GM21515 (cell line): Measurements from ENCODE around the gene PTPRT.

Experiments used
- ATAC-seq: cut with Tn5 transposase; IDR thresholded peaks from one replicate; pipeline ENCODE4 v1.9.1; 2021; ENCODE audit not compliant: unreplicated experiment

PTPRT gene

GRCh38 chr20:42429761-42430458, 759.8 kb downstream of the PTPRT start:
- no peak for ATAC-seq

GRCh38 chr20:42419814-42420532, 769.7 kb downstream of the PTPRT start:
- no peak for ATAC-seq

- ATAC-seq, result no peak
These were observed 782.9 kb downstream of the PTPRT start for GRCh38 chr20:42406826-42407225.

DNA sequence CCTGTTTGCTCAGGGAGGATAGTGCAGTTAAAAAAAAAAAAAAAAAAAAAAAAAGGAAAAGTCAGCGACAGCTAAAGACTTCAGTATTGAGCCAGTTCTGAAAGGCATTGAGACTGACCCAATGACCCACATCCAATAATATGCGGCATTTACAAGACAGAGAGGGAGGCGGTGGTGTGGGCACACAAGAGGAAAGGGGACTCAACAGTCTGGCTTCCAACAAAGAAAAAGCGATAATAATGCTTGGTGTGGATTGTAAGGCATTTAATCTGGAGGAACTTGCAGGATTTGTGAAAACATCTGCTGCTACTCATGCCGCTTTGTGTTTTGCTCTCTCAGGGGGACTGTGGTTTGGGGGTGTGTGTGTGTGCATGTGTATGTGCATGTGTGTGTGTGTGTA, 787.3 kb downstream of the PTPRT start:
- ATAC-seq, result no peak

- ATAC-seq, result no peak
These were observed 788.1 kb downstream of the PTPRT start for GRCh38 chr20:42401613-42402012.

GRCh38 chr20:42399802-42400201, 789.9 kb downstream of the PTPRT start:
- ATAC-seq, result no peak

DNA sequence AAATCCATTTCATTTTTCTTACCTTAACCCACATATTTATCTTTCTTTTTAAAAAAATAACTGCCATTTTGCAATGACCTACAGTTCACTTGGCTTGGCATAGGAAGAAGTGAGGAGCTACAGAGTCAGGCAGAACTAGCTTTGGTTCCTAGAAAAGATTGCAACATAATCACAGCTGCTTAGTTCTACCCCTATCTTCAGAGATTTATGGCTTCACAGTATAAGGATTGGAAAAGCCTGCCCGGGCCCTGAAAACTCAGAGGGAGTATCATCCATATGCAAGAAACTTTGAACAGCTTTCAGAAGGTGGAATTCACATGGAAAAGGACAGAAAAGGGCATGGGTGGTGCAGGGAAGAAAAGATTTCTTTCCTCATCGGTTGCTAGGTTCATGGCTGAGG, 797.3 kb downstream of the PTPRT start:
- no peak for ATAC-seq

DNA sequence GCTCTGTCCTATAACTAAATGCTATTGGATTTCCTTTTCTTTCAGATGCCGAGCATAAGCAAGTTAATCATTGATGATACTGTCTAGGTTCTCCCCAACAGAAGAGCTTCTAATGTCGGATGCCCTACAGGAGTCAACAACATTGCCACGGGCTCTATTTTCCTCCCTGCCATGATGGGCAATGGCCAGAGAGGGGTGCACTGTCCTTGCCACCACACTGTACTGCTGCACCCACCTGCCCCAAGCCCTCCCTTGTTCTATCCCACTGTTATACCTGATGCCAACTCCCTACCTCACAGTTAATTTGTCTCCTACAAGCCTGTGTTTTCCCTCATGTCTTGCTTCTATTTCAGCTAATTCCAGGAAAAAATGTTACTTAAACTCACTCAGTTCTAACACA, 797.9 kb downstream of the PTPRT start:
- ATAC-seq, result no peak

DNA sequence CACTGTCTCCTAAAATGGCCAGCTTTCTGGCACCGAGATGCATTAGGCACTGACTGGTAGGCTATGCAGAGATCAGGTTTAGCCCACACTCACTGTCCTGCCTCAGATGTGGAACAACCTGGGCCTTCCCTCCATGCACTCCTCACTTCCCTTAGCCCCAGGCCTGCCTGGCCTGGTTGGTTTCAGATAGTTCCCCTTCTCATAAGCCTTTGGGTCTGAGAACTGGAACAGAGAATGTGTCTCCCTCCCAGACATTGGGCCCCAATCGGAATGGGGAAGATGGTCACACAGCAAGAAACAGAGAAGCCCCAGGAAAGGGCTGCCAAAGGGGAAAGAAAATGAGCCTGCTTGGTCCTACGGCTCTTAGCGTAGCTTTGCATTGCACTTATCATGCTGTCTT, 809.4 kb downstream of the PTPRT start:
- no peak for ATAC-seq

DNA sequence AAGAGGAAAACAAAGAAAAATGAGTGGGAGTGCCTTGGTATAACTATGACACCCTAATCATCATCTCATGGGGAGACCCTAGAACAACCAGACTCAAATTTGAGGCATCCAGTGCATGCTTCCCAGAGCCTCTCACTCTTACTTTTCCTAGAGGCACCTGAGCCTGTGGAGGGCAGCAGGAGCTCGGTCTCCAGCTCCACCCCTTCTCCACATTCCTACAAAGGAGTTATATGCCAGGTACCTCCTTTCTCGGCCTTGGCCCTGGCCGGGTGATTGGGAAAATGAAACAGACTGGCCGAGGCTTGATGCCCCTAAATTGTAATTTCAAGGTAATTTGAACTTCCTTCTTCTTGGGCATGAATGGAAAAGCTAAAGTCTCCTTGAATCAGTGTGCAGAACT, 810.3 kb downstream of the PTPRT start:
- ATAC-seq, result no peak

DNA sequence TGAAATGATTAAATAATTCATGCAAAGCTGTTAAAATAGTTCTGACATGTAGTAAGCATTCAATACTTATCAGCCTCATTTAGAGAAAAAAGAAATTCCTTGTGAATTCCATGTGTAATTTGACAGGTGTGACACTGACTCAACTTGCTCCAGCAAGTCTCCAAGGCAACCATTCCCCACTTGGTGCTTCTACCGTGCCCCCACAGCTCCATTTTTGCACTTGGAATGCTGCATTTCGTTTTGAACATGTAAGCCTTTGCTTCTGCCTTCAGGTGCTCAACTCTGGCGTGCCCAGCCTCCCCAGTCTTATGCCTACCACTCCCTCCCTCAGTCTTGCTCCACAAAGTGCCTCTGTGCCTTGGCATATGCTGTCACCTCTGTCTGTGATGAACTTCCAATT, 810.9 kb downstream of the PTPRT start:
- no peak for ATAC-seq

DNA sequence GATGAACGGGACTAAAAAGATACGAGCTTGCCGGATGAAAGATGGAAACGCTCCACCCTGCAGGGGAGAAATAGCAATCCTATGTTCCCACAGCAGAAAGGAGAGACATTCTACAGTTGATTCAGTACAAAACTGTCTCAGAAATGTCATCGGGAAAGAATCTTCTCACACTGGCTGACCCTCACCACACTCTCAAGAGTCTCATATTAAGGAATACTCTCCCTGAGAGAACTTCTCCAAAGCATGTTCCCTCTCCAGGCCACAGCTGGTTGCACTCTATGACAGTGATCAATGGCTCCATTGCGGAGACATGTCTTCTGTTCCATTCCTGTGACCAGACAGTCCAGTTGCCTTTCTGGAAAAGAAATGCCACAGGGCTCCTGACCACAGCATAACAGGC, 813.6 kb downstream of the PTPRT start:
- ATAC-seq, result no peak

- no peak for ATAC-seq
These were observed 816.7 kb downstream of the PTPRT start for GRCh38 chr20:42373049-42373448.

DNA sequence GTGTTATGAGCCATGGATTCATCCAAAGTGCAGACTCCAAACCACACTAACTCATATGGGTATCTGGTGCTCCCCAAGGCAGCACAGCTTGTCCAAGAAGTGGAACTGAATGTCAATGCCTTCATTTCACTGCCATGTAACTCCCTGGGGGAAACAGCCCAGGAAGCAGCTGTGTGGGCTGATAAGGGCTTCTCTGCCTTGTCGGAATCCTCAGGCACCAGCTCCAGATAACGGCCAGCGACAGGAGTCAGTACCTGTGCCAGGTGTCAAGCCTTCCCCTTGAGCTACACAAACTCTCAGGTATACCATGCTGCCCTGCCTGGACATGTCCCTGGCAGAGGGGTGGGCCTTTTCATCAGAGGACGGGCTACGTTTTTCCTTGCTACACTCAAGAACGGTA, 819.6 kb downstream of the PTPRT start:
- ATAC-seq, result no peak

DNA sequence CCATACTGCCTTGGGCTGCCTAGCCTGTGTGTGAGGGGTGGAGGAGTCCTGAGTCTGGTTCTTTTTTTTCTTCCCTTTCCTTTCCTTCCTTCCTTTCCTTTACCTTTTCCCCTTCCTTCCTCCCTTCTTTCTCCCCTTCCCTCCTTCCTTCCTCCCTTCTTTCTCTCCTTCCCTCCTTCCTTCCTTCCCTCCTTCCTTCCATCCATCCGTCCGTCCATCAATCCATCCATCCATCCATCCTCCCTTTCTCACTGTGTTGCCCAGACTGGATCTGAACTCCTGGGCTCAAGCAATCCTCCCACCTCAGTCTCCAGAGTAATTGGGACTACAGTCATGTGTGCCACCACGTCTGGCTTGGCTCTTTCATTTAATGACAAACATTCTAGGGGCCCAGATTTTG, 820.8 kb downstream of the PTPRT start:
- ATAC-seq, result no peak

DNA sequence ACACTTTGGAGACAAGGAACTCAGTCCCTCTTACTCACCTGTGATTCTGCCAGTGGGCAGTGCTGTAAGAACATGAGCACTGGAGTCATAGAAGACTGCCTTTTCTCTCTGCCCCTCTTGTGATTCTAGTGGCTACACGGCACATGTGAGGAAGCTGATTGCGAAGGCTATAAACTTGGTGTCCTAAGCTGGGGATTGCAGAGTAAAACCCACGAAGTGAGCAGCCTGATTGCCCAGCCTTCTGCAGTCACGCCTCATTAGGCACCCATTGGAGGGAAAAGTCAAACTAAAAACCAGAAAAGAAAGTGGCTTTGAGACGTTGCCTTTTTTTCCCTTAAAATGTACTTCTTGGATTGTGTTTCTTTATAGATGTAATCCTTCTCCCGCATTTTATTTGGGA, 823.1 kb downstream of the PTPRT start:
- ATAC-seq, result no peak

- ATAC-seq, result no peak
These were observed 825.3 kb downstream of the PTPRT start for GRCh38 chr20:42364446-42364845.

DNA sequence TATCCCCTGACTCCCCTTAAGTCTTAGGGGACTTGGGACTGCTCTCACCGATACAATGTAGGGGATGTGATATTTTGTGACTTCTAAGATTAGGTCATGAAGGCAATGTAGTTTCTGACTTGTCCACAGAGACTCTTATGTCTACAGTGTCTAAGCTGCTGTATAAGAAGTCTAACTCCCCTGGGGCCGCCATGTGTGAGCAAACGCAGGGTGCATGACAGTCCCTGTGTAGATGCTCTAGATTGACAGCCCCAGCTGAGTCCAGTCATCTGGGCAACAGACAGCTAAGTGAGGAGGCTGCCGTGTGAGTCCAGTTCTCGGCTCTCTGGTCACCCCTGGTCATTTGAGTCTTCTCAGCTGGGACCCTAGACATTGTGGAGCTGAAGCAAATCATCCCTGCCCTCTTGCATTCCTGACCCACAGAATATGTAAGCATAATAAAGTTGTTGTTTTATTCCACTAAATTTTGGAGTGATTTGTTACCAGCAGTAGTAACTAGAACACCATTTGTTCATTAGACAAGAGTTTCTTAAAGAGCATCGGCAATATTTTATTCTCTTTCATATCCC, 828.2 kb downstream of the PTPRT start:
- no peak for ATAC-seq

DNA sequence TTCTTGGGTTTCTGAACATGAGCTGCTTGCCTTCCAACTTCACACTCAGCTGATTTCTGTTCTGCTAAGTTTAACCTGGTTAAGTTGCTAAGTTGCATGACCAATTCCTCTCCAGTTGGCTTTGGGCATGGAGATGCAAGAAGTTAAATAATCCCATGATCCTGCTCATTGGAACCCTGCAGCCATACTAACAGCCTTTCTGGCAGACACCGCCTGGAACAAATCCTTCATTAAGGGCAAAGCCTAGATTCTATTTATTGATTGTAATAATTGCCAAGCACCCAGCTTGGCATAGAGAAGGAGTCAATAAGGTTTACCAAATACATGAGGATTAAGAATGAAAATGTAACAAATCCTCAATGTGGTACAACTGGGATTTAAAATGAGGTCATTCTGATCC, 829.1 kb downstream of the PTPRT start:
- no peak for ATAC-seq

DNA sequence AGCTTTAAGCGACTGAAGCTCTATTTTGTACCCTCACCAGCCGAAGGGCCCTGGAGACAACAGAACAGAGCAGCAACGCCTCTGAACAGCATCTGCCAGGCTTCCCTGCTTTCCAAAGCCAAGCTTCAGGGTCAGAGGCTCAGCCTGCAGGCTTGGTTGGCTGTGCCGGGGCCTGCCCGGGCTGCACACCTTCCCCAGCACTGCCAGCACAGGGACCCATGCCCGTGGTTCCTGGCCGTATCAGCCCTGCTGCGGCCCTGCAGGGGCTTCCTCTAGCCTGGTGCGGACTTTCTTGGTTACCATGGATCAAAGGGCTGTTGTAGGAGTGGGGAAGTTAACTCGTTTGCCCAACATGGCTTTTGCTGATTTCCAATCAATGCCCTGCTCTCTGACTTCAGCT, 830.1 kb downstream of the PTPRT start:
- ATAC-seq, result no peak

GRCh38 chr20:42352096-42352495, 837.6 kb downstream of the PTPRT start:
- no peak for ATAC-seq

DNA sequence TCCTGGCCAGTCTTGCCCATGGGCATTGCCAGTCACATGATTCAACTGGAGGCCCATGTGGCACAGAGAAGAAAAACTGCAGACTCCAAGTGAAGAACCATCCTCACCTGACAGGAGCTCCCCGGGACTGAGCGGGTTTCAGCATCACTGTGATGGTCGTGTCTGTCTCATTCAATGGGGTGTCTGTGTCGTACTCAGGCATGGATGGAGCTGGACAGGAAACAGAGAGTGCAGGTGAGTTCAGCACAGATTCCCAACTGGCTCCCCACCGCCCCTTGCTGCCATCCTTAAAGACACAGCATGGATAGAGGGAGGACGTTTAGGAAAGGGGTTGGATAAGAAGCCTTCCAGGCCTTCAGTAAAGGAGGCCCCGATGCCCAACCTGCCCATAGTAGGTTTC, 839.2 kb downstream of the PTPRT start:
- ATAC-seq, result no peak
